ENCODE measurements around the gene RRP9. TPM values are rescaled to one million over a fixed set of nuclear protein-coding genes. Genes with fewer than 3 reads are reported as not detected.

RRP9 gene
- total RNA-seq, 1 experiment from 2014 or later, result 87.0 TPM

DNA sequence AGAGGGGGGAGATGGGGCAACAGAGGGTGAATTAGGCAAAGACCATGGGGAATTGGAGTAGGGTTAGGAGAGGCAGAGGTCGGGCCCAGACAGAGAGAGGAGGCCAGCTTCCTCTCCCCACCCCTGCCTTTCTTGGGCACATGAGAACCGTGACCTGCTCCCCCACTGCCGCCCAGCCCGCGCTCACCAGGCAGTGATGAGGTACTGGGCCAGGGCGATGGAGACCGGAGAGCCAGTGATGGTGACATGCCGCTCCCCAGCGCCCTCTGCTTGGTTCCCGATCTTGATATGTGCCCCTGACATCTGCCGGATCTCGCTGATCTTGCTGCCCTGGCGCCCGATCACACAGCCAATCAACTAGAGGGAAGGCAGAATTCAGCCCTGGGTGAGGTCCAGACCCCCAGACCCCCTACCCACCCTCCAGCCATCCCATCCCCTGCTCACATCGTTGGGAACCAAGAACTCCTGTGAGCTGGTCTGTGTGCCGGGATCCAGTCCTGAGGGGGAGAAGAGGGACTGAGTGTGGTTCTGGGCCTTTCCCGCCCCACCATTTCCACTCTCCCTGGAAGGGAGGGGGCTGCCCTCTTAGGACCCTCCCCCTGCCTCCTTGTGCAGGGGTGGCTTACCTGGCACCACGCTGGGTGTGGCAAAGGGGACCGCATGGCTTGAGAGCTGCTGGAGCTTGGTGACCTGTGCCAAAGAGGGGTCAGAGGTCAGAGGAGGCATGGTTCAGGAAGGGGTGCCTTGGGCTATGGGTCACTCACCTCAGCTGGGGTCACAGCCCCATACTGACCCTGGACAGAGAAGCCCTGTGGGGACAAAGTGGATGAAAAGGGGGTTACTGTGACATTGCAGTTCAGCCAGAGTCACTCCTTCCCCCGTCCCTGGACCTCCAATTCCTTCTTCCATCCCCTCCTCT, 17.2 kb upstream of the RRP9 start:
- in situ Hi-C loops (cut with HindIII; ENCODE audit: low sequenced_read_pairs), result no loop called here
- DNase-seq (ENCODE audit: low spot score), result no peak

DNA sequence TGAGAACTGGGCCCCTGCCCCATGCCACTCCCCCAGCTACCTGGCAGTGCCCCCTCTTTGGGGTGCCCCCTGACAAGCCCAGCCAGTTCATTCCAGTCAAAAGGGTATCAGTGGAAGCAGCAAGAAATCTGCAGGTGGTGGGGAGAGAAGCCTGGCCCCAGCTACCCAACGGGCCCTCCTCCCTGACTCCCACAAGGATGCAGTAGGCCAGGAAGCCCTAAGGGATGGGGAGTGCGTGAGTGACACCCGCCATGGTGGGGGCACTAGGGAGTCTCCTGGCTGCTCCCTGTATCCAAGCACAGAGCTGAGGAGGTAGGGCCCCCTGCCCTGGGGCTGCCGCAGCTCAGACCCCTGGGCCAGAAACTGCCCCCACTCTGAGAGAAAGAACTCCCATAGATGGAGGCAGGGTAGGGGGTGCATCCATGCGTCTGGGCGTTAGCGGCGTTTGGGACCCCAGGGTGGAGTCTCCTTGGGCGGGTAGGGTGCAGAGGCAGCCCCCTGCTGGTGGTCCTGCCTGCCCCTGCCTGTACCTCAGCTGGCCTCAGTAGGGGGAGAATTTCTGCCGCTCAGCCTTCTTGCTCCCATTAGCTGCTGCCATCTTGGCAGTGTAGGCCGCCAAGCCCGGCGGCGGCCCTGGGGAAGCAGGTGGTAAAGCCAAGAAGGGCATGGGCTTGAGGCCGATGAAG, 16.0 kb upstream of the RRP9 start:
- in situ Hi-C loops (cut with HindIII; ENCODE audit: low sequenced_read_pairs), result no loop called here

GRCh38 chr3:51955893-51956770, 14.4 kb upstream of the RRP9 start:
- in situ Hi-C loops (cut with HindIII; ENCODE audit: low sequenced_read_pairs), result no loop called here
- peak; percentile 67 for DNase-seq (ENCODE audit: low spot score)

More for the DNA sequence above, 16.0 kb upstream of the RRP9 start:
- DNase-seq (ENCODE audit: low spot score), result no peak

GRCh38 chr3:51955175-51955892, 13.6 kb upstream of the RRP9 start, which contains the start of gene GPR62:
Gene GPR62, plus strand, starts transcription at chr3:51955381. Its CDS starts 272 bp downstream, at chr3:51955653.
- peak; percentile 51 for DNase-seq (ENCODE audit: low spot score)
- in situ Hi-C loops (cut with HindIII; ENCODE audit: low sequenced_read_pairs), result no loop called here

DNA sequence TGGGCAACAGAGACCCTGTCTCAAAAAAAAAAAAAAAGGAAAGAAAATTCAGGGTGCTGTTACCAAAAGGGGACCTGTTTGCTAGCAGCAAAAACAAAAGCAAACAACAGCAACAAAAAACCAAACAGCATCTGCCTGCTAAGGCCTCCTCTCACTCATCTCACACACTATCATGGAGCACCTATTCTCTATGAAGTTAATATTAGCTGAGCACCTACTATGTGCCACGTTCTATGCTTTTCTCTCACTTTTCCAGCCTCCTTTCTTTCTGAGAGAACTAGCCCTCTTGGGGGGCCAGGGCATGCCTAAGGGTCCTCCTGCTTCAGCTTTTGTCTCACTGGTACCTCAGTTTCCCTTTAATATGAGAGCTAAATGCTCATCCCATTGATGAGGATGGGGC, 13.0 kb upstream of the RRP9 start:
- in situ Hi-C loops (cut with HindIII; ENCODE audit: low sequenced_read_pairs), result no loop called here
- DNase-seq (ENCODE audit: low spot score), result no peak

GRCh38 chr3:51954105-51954504, 12.4 kb upstream of the RRP9 start:
- DNase-seq (ENCODE audit: low spot score), result no peak
- in situ Hi-C loops (cut with HindIII; ENCODE audit: low sequenced_read_pairs), result no loop called here

DNA sequence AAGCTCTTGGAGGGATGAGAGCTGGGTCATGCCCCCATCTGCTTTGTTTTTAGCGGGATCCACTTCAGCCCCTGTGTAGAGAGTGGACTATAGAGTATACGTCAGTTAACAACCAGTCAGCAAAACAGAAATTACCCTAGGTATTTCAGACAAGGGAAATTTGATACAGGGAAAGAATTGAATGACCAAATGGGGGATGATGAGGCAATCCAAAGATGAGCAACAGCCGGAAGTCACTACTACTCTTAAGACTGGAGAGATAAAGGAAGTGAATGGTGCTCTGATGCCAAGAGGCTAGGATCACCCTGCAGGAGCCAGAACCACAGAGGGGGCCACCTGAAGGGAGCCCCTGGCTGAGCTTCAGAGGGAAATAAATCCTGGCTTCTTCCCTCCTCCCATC, 11.7 kb upstream of the RRP9 start:
- DNase-seq (ENCODE audit: low spot score), result no peak
- in situ Hi-C loops (cut with HindIII; ENCODE audit: low sequenced_read_pairs), result no loop called here

GRCh38 chr3:51950899-51951298, 9.2 kb upstream of the RRP9 start:
- DNase-seq (ENCODE audit: low spot score), result no peak
- in situ Hi-C loops (cut with HindIII; ENCODE audit: low sequenced_read_pairs), result no loop called here

- DNase-seq (ENCODE audit: low spot score), result no peak
- in situ Hi-C loops (cut with HindIII; ENCODE audit: low sequenced_read_pairs), result no loop called here
These were observed 7.4 kb upstream of the RRP9 start for GRCh38 chr3:51949121-51949520.

GRCh38 chr3:51948016-51948580, 6.4 kb upstream of the RRP9 start:
- in situ Hi-C loops (cut with HindIII; ENCODE audit: low sequenced_read_pairs), result no loop called here
- no peak for DNase-seq (ENCODE audit: low spot score)

- in situ Hi-C loops (cut with HindIII; ENCODE audit: low sequenced_read_pairs), result no loop called here
- DNase-seq (ENCODE audit: low spot score), result no peak
These were observed 5.7 kb upstream of the RRP9 start for GRCh38 chr3:51947215-51947900.

DNA sequence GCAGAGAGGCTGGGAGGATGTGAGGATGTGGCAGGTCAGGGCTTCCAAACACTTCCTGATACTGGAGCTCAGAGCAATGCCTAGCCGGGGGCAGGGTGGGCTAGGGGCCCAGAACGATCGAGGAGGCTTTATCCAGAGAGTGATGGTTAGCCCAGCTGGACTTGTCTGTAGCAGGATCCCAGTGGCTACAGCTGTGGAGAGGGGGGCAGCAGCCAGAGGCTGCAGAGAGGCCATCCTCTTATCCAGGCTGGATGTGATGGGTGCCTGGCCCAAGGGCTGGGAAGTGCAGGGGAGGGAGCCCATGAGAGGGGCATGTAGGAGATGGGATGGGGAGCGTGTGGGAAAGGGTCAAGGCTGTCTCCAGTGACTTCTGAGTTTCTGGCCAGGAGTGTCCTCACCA, 5.1 kb upstream of the RRP9 start:
- in situ Hi-C loops (cut with HindIII; ENCODE audit: low sequenced_read_pairs), result no loop called here
- no peak for DNase-seq (ENCODE audit: low spot score)

GRCh38 chr3:51945926-51946705, 4.4 kb upstream of the RRP9 start:
- in situ Hi-C loops (cut with HindIII; ENCODE audit: low sequenced_read_pairs), result no loop called here
- DNase-seq (ENCODE audit: low spot score), result no peak

- in situ Hi-C loops (cut with HindIII; ENCODE audit: low sequenced_read_pairs), result no loop called here
- DNase-seq (ENCODE audit: low spot score), result no peak
These were observed 3.5 kb upstream of the RRP9 start for GRCh38 chr3:51945031-51945840.

DNA sequence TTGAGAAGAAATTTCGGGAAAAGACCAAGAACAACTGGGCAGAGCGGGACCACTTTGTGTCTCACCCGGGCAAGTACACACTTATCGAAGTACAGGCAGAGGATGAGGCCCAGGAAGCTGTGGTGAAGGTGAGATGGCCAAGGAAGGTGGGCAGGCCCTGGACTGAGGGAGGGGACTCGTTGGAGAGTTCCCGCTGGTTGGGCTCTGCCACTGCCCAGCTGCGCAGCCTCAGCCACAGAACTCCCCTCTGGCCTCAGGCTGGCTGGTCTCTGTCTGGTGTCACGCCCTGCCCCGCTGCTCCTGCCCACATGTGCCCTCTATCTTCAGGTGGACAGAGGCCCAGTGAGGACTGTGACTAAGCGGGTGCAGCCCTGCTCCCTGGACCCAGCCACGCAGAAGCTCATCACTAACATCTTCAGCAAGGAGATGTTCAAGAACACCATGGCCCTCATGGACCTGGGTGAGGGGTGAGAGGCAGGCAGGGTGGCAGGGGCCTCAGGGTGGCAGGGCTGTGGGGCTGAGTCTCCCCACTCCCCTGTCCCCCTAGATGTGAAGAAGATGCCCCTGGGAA, 2.8 kb upstream of the RRP9 start:
- no peak for DNase-seq (ENCODE audit: low spot score)
- in situ Hi-C loops (cut with HindIII; ENCODE audit: low sequenced_read_pairs), result no loop called here

Data from G401 (cell line).